Endothelial cell of umbilical vein (primary cell): ENCODE measurements around the gene WDR76. TPM values are rescaled to one million over a fixed set of nuclear protein-coding genes. Genes with fewer than 3 reads are reported as not detected.

Source experiments
- BruUV-seq: library from RNA; stranded (reverse); fragments of 400-500 nt; replicated peaks from 2 replicates; lab custom pipeline; 2021; lab: Mats Ljungman, UMichigan
- CTCF ChIA-PET: fragments of 300-600, 350-600 bp; sonication (Branson Sonifier 250); formaldehyde crosslinking; loops from one replicate; lab custom pipeline; 2021; ENCODE audit warnings: antibody characterized with exemption, inconsistent platforms; lab: Charles Lee
- POLR2A ChIA-PET: fragments of 300-600, 350-600 bp; sonication (Branson Sonifier 250); formaldehyde crosslinking; loops from one replicate; lab custom pipeline; 2021; ENCODE audit warnings: antibody characterized with exemption, inconsistent platforms; lab: Charles Lee
- DNase-seq: peaks from one replicate; pipeline ENCODE4 v3.0.0-alpha.2; 2011; ENCODE audit warnings: low read depth, low spot score
- FAIRE-seq: peaks from 2 replicates; lab custom pipeline; 2011; peaks lifted over from hg19 to GRCh38; lab: Jason Lieb, UNC
- H2AFZ ChIP-seq: 2 replicates; pipeline ENCODE4 v1.6.0; 2012; ENCODE audit warnings: low read depth, low read length, control low read depth, inconsistent platforms
- H3K27ac ChIP-seq: 2 replicates; pipeline ENCODE4 v1.5.1; 2011; ENCODE audit warnings: low read depth, mild to moderate bottlenecking, control low read depth, low read length, moderate library complexity; ENCODE audit not compliant: insufficient read depth
- H3K27me3 ChIP-seq, 2 experiments: 2 replicates each; pipeline versions ENCODE4 v1.6.0 to v1.6.1; 2011; ENCODE audit warnings: low read length in 2 of 2, mixed read lengths in 1 of 2; ENCODE audit not compliant: control insufficient read depth in 2 of 2, insufficient read depth in 2 of 2
- H3K36me3 ChIP-seq, 2 experiments: 2 replicates in 1 of 2; 3 replicates in 1 of 2; pipeline ENCODE4 v1.5.1; 2011; ENCODE audit warnings: low read length in 2 of 2, mild to moderate bottlenecking in 1 of 2, moderate library complexity in 1 of 2; ENCODE audit not compliant: control insufficient read depth in 2 of 2, insufficient read depth in 2 of 2; ENCODE audit errors: extremely low read depth in 1 of 2
- H3K4me1 ChIP-seq: 3 replicates; pipeline ENCODE4 v1.5.1; 2011; ENCODE audit warnings: mild to moderate bottlenecking, low read length; ENCODE audit not compliant: control insufficient read depth, insufficient read depth; ENCODE audit errors: extremely low read depth
- H3K4me2 ChIP-seq: 2 replicates; pipeline ENCODE4 v1.6.1; 2011; ENCODE audit warnings: low read length, control low read depth, mixed read lengths; ENCODE audit not compliant: insufficient read depth
- H3K4me3 ChIP-seq, 3 experiments: fragments of 200-600 bp in 1 of 3; sonication (generic), shearing (Covaris generic) in 1 of 3; replicated peaks in 1 of 3; 2 replicates each; pipeline ENCODE4 v1.5.1; 2011 to 2016; ENCODE audit warnings: control low read depth in 3 of 3, low read length in 3 of 3, mild to moderate bottlenecking in 2 of 3, inconsistent platforms in 1 of 3, low read depth in 1 of 3, moderate library complexity in 1 of 3; ENCODE audit not compliant: insufficient read depth in 1 of 3
- H3K79me2 ChIP-seq: 2 replicates; pipeline ENCODE4 v1.6.0; 2012; ENCODE audit warnings: low read length, inconsistent platforms; ENCODE audit not compliant: control insufficient read depth, insufficient read depth
- H3K9ac ChIP-seq: replicated peaks from 2 replicates; pipeline ENCODE3; 2011; ENCODE audit warnings: low read length, control low read depth; ENCODE audit not compliant: insufficient read depth; ENCODE audit errors: extremely low read depth
- H3K9me1 ChIP-seq: replicated peaks from 3 replicates; pipeline ENCODE4 v1.6.0; 2011; ENCODE audit warnings: mild to moderate bottlenecking, low read length; ENCODE audit not compliant: control insufficient read depth, insufficient read depth; ENCODE audit errors: extremely low read depth
- H3K9me3 ChIP-seq: replicated peaks from 2 replicates; pipeline ENCODE4 v1.5.1; 2012; ENCODE audit warnings: low read length, inconsistent platforms; ENCODE audit not compliant: control insufficient read depth, insufficient read depth
- H4K20me1 ChIP-seq: replicated peaks from 2 replicates; pipeline ENCODE3; 2011; ENCODE audit warnings: mild to moderate bottlenecking, low read length; ENCODE audit not compliant: control insufficient read depth, insufficient read depth; ENCODE audit errors: extremely low read depth
- EZH2 ChIP-seq: IDR thresholded peaks from 2 replicates; pipeline ENCODE4 v1.6.1; 2012; ENCODE audit warnings: borderline replicate concordance, low read depth, mild to moderate bottlenecking, moderate library complexity, low read length, inconsistent platforms; ENCODE audit not compliant: severe bottlenecking
- FOS ChIP-seq: IDR thresholded peaks from 2 replicates; pipeline ENCODE4 v1.6.1; 2011; ENCODE audit warnings: mild to moderate bottlenecking, low read length, moderate library complexity, borderline replicate concordance; ENCODE audit not compliant: insufficient read depth
- GATA2 ChIP-seq: IDR thresholded peaks from 2 replicates; pipeline ENCODE4 v1.7.0; 2011; ENCODE audit warnings: low read depth, mild to moderate bottlenecking, moderate library complexity, mixed read lengths, low read length; ENCODE audit not compliant: insufficient read length, insufficient read depth
- JUN ChIP-seq: IDR thresholded peaks from 2 replicates; pipeline ENCODE4 v1.6.1; 2011; ENCODE audit warnings: borderline replicate concordance, low read depth; ENCODE audit not compliant: insufficient read length, insufficient read depth
- MYC ChIP-seq: IDR thresholded peaks from one replicate; pipeline ENCODE4 v1.6.1; 2011; ENCODE audit warnings: mild to moderate bottlenecking, low read depth, low read length
- POLR2A ChIP-seq: IDR thresholded peaks from 2 replicates; pipeline ENCODE4 v1.6.1; 2012; ENCODE audit warnings: low read depth, mild to moderate bottlenecking, control low read depth, low read length
- POLR2AphosphoS5 ChIP-seq: IDR thresholded peaks from 2 replicates; pipeline ENCODE4 v1.6.1; 2012; ENCODE audit warnings: low read depth, mild to moderate bottlenecking, control low read depth, low read length, moderate library complexity; ENCODE audit not compliant: insufficient read depth
- dilution Hi-C: fragments of 300-500 bp; cut with MboI; formaldehyde crosslinking; loops from one replicate; pipeline ENCODE4 v1.15.0; 2019; ENCODE audit warnings: low sequenced_read_pairs; ENCODE audit not compliant: extremely low pct_ligation_motif_present
- intact Hi-C: fragments of 100-400 bp; cut with micrococcal nuclease; formaldehyde crosslinking; loops from one replicate; pipeline ENCODE4 v1.10.0; 2022
- polyA plus RNA-seq, 4 experiments: library from polyadenylated mRNA; depleted of rRNA in 3 of 4; stranded (reverse) in 3 of 4; unstranded in 1 of 4; fragments of >200 nt; gene quantifications; 2 replicates each; pipeline versions ENCODE4 v1.2.1 to v1.2.3, GENCODE V29; 2011 to 2012; ENCODE audit warnings: missing spikeins in 1 of 4
- total RNA-seq: library from RNA; stranded (reverse); gene quantifications from 2 replicates; pipeline ENCODE4 v1.2.3, GENCODE V29; 2021
- TF ChIP-seq, protein P1 (sequence below), 2 donors: IDR thresholded peaks; 1 replicate in 1 of 2; 2 replicates in 1 of 2; pipeline ENCODE4 v1.5.1; 2011; ENCODE audit warnings: low read length in 2 of 2, mild to moderate bottlenecking in 2 of 2, moderate library complexity in 2 of 2, control low read depth in 1 of 2, inconsistent platforms in 1 of 2, low read depth in 1 of 2; ENCODE audit not compliant: insufficient read depth in 1 of 2; ENCODE audit errors: extremely low read depth in 1 of 2
- TF ChIP-seq, protein P2 (sequence below): IDR thresholded peaks from 2 replicates; pipeline ENCODE4 v1.6.1; 2011; ENCODE audit not compliant: insufficient read depth, insufficient read length

The WDR76 gene
- total and polyA plus RNA-seq, 2 donors (not counting 3 experiments of a cell fraction or from before 2014, with no cell fraction given): 3.1 to 25.2 TPM

DNA sequence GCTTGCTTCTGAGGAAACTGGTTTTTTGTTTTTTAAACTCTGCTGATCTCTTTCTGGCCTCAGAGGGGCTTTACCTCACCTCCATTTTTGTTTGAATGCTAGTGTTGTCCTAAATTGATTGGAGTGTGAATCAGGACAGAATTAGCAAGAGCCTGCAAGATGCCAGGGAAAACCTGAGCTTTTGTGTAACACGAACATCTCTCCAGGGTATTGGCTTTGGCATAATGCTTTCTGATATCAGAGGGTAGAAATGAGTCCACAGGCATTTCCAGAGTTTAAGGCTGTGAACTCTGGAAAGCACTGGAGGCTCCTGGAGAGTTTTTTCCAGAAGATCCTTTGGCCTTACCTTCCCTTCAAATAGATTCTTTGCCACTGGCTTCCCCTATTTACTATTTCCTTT is 87.1 kb downstream of the WDR76 start:
- H3K4me3 ChIP-seq: no peak overlapping the region
- dilution Hi-C loops (no loop called here), intact Hi-C loops (loop anchor here (1.0 to 10.0 kb wide), 3 partner anchors 116 to 373 kb away; partner anchors contain the start of genes FRMD5 and GOLM2)
- H3K9me3 ChIP-seq: no peaks in the 10 kb centered on the region
- no peaks in the 10 kb centered on the region for H3K9me1 ChIP-seq
- DNase-seq (no peak), FAIRE-seq (peak; percentile 28)
- peak overlapping the region; percentile 57 for H3K4me2 ChIP-seq
- no peak for TF ChIP-seq EZH2
- TF ChIP-seq POLR2AphosphoS5: no peak
- TF ChIP-seq, protein P1, sequence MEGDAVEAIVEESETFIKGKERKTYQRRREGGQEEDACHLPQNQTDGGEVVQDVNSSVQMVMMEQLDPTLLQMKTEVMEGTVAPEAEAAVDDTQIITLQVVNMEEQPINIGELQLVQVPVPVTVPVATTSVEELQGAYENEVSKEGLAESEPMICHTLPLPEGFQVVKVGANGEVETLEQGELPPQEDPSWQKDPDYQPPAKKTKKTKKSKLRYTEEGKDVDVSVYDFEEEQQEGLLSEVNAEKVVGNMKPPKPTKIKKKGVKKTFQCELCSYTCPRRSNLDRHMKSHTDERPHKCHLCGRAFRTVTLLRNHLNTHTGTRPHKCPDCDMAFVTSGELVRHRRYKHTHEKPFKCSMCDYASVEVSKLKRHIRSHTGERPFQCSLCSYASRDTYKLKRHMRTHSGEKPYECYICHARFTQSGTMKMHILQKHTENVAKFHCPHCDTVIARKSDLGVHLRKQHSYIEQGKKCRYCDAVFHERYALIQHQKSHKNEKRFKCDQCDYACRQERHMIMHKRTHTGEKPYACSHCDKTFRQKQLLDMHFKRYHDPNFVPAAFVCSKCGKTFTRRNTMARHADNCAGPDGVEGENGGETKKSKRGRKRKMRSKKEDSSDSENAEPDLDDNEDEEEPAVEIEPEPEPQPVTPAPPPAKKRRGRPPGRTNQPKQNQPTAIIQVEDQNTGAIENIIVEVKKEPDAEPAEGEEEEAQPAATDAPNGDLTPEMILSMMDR (IDR thresholded peaks at IDR 0.05; ENCODE audit: extremely low read depth in 1 of 2, insufficient read depth in 1 of 2, low read depth in 1 of 2, low read length in 2 of 2): no peak
- TF ChIP-seq GATA2: no peak
- no peak for TF ChIP-seq FOS
- TF ChIP-seq, protein P2, sequence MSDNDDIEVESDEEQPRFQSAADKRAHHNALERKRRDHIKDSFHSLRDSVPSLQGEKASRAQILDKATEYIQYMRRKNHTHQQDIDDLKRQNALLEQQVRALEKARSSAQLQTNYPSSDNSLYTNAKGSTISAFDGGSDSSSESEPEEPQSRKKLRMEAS: no peak
- TF ChIP-seq JUN: no peak
- no peak for TF ChIP-seq POLR2A
- TF ChIP-seq MYC: no peak
- peak overlapping the region; percentile 52 for H3K9ac ChIP-seq
- H3K27ac ChIP-seq: peak overlapping the region; percentile 89
- ChIA-PET CTCF (interaction anchor here (0.6 to 2.1 kb wide), 9 partner anchors 10 to 587 kb away, joined by 3 to 20 read pairs (median 5); partner anchors contain the start of gene FRMD5), POLR2A (no interaction called here)
- peak overlapping the region; percentile 4 for H2AFZ ChIP-seq
- H3K4me1 ChIP-seq: peaks cover 38% of the 10 kb centered on the region
- H3K27me3 ChIP-seq: no peaks in the 10 kb centered on the region
- no TSS peak for BruUV-seq
- no peaks in the 10 kb centered on the region for H3K79me2 ChIP-seq
- H4K20me1 ChIP-seq: no peaks in the 10 kb centered on the region
- peaks cover 0 to 5% of the 10 kb centered on the region in 2 experiments for H3K36me3 ChIP-seq
